Measurements from ENCODE around the gene SND1.

The SND1 gene

DNA sequence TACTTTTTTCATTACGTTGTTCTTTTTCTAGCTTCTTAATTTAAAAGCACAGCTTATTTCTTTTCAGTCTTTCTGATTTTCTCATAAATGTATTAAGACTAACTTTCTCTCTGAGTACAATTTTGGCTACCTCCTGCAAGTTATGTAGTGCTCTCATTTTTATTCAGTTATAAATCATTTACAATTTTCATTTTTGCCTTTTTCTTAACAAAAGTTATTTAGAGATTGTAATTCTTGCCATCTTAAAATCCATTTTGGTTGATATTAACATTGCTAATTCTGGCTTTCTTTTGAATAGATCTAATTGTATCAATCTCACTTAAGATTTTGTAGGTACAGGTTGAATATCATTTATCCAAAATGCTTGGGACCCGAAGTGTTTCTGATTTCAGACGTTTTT, 476.4 kb downstream of the SND1 start:
- FAIRE-seq, result no peak

DNA sequence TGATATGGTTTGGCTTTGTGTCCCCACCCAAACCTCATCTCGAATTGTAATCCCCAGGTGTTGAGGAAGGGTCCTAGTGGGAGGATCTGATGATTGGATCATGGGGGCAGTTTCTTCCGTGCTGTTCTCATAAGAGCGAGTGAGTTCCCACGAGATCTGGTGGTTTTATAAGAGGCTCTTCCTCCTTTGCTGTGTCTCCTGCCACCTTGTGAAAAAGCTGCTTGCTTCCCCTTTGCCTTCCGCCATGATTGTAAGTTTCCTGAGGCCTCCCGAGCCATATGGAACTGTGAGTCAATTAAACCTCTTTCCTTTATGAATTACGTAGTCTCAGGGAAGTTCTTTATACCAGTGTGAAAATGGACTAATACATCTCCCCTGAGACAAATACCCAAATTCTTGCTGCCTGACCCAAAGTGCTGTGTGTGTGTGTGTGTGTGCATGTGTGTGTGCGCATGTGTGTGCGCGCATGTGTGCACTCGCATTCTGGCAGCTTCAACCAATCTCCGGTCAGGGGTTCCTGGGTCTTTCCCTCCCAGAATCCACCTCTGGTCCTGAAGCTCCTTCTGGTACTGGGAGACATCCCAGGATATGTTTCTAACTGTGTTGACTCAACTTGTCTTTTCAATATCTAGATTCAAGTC, 477.4 kb downstream of the SND1 start:
- no peak for FAIRE-seq

DNA sequence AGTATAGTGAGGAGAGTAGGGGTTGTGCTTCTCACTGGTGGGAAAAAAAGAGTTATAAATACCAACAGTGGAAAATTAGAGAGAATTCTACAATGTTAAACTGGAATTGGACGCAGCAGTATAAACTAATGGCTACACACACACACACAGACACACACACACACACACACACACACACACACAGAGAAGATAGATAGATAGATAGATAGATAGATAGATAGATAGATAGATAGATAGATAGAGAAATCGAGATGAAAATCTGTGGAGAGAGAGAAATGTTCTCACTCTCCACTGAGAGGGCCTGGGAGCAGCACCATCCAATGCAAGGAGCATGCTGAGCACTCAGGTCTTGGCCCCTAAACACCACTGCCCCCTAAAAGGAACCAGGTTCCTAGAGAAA, 479.1 kb downstream of the SND1 start:
- FAIRE-seq, result no peak

DNA sequence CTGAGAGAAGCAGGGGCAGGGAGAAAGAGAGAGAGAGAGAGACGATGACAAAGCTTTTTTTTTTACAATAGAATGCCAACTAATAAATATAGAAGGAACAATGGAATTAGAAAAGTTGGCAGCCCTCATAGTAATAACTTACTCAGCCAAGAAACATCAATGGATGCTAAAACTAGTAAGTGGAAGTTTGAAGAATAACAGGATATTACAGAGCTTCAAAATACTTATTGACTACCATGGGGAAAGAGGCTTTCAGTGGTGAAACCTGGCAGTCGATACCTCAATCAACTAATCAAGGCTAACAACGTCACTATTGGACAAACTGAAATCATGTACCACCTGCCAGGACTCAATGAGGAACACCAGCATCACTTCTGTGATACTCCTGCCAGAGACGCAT, 479.7 kb downstream of the SND1 start:
- FAIRE-seq, result no peak

DNA sequence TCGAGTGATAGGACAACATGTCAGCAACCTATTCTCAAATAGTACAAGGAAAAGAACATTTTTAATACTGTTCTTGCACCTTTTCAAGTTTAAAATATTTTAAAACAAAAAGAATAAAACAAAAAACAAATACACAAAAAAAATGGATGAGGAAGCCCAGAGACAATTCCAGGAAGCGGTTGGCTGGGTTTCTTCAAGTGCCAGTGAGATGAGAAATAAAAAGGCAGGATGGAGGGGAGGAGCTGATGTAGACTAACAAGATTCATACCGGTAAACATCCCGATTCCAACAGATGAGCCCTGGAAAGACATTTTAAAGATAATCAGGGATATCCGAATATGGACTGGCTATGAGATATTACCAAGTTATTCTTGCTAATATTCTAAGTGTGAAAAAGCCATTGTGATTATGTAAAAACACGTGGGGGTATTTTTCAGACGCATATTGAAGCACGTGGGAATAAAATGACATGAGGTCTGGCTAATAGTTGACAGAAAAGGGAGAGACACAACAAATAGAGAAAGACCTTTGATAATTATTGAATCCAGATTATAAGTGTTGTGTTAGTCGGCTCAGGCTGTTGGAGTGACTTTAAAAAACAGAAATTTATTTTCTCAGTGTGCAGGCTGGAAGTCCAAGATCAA, 480.6 kb downstream of the SND1 start:
- FAIRE-seq, result no peak

DNA sequence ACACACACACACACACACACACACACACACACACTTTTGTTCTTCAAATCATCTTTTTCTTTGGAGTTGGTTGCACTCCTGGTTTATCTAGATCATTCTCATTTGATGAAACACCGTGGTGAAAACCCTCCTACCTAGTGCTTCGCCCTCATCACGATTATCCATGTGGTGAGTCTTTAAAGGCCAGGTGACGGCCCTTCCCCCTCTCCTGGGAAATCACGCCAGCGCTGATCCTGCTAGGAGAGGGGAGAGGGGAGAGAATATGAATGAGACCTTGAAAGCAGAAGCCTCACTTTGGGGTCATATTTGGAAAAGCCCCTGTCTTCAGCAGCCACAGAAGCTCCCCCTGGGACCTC, 483.1 kb downstream of the SND1 start:
- no peak for FAIRE-seq

DNA sequence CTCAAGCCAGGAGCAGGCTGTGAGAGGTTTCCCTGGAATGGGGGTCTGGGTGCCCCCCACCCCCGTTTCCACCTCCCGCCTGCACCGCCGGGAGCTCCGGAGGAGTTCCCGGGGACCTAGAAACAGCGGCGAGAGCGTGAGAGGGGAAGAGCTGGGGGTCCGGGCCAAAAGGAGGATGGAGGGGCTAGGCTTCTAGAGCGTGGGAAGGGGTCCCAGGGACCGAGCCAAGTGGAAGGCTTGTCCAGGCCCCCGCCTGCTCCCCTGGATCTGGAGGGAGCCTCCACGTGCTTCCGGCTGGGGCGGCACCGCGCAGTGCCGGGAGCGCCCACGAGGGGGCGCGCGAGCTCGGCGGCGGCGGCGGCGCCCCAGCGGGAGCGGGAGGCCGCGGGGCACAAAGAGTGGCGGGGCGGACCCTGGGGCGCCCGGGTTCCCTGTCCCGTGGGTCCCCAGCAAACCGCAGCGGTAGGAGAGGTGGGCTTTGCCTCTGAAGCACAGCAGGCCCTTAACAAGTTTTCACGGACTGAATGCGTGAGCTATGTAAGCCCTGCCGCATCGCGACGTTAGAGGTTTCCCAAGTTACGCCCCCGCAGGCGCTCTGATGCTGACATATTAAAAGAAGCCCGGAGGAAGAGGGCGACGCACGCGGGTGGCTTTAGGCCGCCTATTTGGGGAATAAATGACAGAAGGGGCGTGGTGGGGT, 483.7 kb downstream of the SND1 start:
- FAIRE-seq, result no peak

DNA sequence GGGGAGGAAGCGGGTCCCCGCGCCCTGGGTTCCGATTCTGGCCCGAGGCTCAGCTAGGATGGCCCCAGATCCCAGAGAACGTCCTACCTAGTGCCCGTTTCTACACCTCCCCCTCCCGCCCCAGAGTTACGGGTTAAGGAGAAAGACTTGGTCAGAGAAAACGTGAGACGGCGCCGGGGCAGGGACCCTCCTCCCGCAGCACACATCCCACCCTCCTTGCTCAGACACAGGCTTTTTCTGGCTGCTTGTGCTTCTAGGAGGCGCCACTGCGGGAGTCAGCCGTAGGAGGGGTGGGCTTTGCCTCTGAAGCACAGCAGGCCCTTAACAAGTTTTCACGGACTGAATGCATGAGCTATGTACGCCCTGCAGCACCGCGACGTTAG, 484.2 kb downstream of the SND1 start:
- no peak for FAIRE-seq

DNA sequence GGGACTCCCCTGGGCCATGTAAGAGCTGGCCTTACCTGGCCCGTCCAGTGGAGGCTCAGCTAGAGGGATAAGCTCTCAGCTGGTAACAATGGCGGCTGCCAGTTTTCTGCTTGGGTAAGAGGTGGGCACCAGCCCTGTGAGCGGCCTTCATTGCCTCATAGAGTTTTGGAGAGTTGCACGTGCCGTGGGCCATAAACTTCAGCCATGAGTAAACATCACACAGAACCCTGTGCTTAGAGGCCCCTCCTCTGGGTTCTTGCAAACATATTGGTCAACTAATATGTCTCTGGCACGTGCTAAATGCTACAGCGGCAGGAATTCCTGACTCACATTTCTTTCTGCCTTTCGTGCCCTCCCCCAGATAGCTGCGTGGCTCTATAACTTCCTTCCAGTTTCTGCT, 485.2 kb downstream of the SND1 start:
- no peak for FAIRE-seq

DNA sequence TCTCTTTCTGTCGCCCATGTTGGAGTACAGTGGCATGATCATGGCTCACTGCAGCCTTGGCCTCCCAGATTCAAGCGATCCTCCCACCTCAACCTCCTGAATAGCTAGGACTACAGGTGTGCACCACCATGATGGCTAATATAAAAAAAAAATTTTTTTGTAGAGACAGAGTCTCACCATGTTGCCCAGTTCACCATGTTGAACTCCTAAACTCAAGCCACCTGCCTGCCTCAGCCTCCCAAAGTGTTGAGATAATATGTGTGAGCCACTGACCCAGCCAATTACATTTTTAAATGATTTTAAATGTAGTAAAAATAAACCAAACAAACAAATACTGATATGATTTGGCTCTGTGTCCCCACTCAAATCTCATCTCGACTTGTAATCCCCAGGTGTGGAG, 487.4 kb downstream of the SND1 start:
- no peak for FAIRE-seq

DNA sequence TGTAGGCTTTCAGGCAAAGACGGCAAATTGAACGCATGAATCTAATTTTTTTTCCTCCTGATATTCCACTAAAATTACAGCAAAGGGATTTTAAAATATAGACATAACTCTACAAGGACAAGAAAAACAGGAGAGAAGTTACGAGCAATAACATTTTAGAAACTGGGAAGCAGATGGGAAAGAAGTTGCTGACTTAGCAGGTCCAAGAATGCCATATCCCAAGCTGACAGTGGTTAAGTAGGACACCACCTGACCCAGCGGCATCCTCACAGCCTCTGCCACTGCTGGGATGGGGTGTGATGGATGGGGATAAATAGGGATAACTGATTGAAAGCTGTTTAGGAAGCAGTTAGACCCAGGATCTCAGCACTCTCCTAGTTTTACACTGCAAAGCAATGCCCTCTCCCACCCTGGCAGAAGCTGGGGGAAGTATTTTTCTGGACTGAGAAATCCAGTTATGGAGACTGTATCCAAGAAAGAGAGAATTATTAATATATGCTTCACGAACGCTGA, 489.7 kb downstream of the SND1 start:
- FAIRE-seq, result no peak
